Astrocyte (in vitro differentiated cells and primary cell): ENCODE results near the gene GJB5. TPM values are rescaled to one million over a fixed set of nuclear protein-coding genes. Genes with fewer than 3 reads are reported as not detected.

Experiments
- DNase-seq: peaks from one replicate; pipeline ENCODE4 v3.0.0-alpha.2; 2010; ENCODE audit warnings: low read depth
- FAIRE-seq: peaks from 2 replicates; lab custom pipeline; 2011; peaks lifted over from hg19 to GRCh38; lab: Jason Lieb, UNC
- H2AFZ ChIP-seq: 2 replicates; pipeline ENCODE4 v1.6.0; 2012; ENCODE audit warnings: low read depth, low read length, inconsistent platforms
- H3K27ac ChIP-seq: 2 replicates; pipeline ENCODE4 v1.5.1; 2011; ENCODE audit warnings: low read depth, low read length, inconsistent platforms
- H3K27me3 ChIP-seq: 2 replicates; pipeline ENCODE4 v1.6.0; 2011; ENCODE audit warnings: low read length, inconsistent platforms; ENCODE audit not compliant: insufficient read depth
- H3K36me3 ChIP-seq: 2 replicates; pipeline ENCODE4 v1.5.1; 2011; ENCODE audit warnings: low read length, inconsistent platforms; ENCODE audit not compliant: insufficient read depth
- H3K4me1 ChIP-seq: 2 replicates; pipeline ENCODE4 v1.5.1; 2011; ENCODE audit warnings: low read length, inconsistent platforms; ENCODE audit not compliant: insufficient read depth
- H3K4me2 ChIP-seq: 2 replicates; pipeline ENCODE4 v1.6.0; 2012; ENCODE audit warnings: low read length, inconsistent platforms
- H3K4me3 ChIP-seq: 2 replicates; pipeline ENCODE4 v1.5.1; 2011; ENCODE audit warnings: low read depth, mild to moderate bottlenecking, low read length, inconsistent platforms; ENCODE audit not compliant: insufficient read depth
- H3K79me2 ChIP-seq: 2 replicates; pipeline ENCODE4 v1.6.0; 2012; ENCODE audit warnings: mild to moderate bottlenecking, low read length, inconsistent platforms; ENCODE audit not compliant: insufficient read depth
- H3K9ac ChIP-seq: 2 replicates; pipeline ENCODE4 v1.6.0; 2012; ENCODE audit warnings: mild to moderate bottlenecking, low read length, inconsistent platforms
- H3K9me3 ChIP-seq: 2 replicates; pipeline ENCODE4 v1.5.1; 2012; ENCODE audit warnings: low read depth, mild to moderate bottlenecking, low read length, inconsistent platforms; ENCODE audit not compliant: insufficient read depth
- H4K20me1 ChIP-seq: 2 replicates; pipeline ENCODE4 v1.6.0; 2012; ENCODE audit warnings: low read length, inconsistent platforms; ENCODE audit not compliant: insufficient read depth
- H3K27ac Mint-ChIP-seq: one replicate; pipeline ENCODE4 v1.8.0; 2021; ENCODE audit warnings: mild to moderate bottlenecking, mixed read lengths; ENCODE audit not compliant: unreplicated experiment
- H3K27me3 Mint-ChIP-seq: one replicate; pipeline ENCODE4 v1.8.0; 2021; ENCODE audit warnings: low read depth, mixed read lengths; ENCODE audit not compliant: unreplicated experiment
- H3K36me3 Mint-ChIP-seq: one replicate; pipeline ENCODE4 v1.8.0; 2021; ENCODE audit warnings: low read depth, mixed read lengths; ENCODE audit not compliant: unreplicated experiment
- H3K4me1 Mint-ChIP-seq: one replicate; pipeline ENCODE4 v1.8.0; 2021; ENCODE audit warnings: low read depth, mixed read lengths; ENCODE audit not compliant: unreplicated experiment
- H3K4me3 Mint-ChIP-seq: one replicate; pipeline ENCODE4 v1.8.0; 2021; ENCODE audit warnings: mild to moderate bottlenecking, moderate library complexity, mixed read lengths; ENCODE audit not compliant: unreplicated experiment
- H3K9me3 Mint-ChIP-seq: one replicate; pipeline ENCODE4 v1.8.0; 2021; ENCODE audit warnings: mild to moderate bottlenecking, mixed read lengths; ENCODE audit not compliant: unreplicated experiment
- EZH2 ChIP-seq: IDR thresholded peaks from 2 replicates; pipeline ENCODE4 v1.6.1; 2012; ENCODE audit warnings: mild to moderate bottlenecking, low read length, inconsistent platforms; ENCODE audit not compliant: insufficient read depth
- total RNA-seq: library from RNA; stranded (reverse); gene quantifications from 2 replicates; pipeline ENCODE4 v1.2.1, GENCODE V29; 2021
- TF ChIP-seq, protein P1 (sequence below): IDR thresholded peaks from 2 replicates; pipeline ENCODE4 v1.5.1; 2011; ENCODE audit warnings: low read depth, mild to moderate bottlenecking, inconsistent platforms, low read length, moderate library complexity; ENCODE audit not compliant: insufficient read depth

GJB5 gene
- total RNA-seq, 1 donor from 2014 or later = not detected

DNA sequence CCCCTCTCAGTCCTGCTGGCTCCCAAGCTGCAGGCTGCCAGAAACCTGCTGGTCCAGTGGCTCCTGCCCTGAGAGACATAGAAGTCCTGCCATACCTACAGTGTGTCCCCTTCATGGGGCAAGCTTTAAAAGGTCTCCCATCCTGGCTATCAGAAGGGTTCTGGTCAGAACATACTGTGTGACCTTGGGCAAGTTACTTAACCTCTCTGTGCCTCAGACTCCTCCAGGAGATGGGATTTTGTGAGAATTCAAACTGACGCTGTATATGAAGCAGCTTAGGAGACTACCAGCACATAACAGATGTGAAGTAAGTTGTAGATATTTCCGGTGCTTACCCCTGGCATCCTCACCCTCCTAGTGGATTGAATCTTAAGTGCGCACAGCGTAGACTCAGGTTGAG lies 8.7 kb upstream of the GJB5 start:
- Histone ChIP-seq H3K79me2 (no peaks in the 10 kb centered on the region), H3K27ac (no peak overlapping the region), H4K20me1 (peaks cover 3% of the 10 kb centered on the region), H3K27me3 (peaks cover 2% of the 10 kb centered on the region), H3K9me3 (no peaks in the 10 kb centered on the region), H3K4me1 (no peaks in the 10 kb centered on the region), H3K36me3 (no peaks in the 10 kb centered on the region), H3K9ac (no peak overlapping the region), H3K4me3 (no peak overlapping the region), H3K4me2 (no peak overlapping the region), H2AFZ (no peak overlapping the region)
- peaks cover 2% of the 10 kb centered on the region for H3K4me1 Mint-ChIP-seq
- FAIRE-seq (no peak), DNase-seq (no peak)
- no peak overlapping the region for H3K27ac Mint-ChIP-seq
- H3K36me3 Mint-ChIP-seq = no peaks in the 10 kb centered on the region
- TF ChIP-seq, protein P1, sequence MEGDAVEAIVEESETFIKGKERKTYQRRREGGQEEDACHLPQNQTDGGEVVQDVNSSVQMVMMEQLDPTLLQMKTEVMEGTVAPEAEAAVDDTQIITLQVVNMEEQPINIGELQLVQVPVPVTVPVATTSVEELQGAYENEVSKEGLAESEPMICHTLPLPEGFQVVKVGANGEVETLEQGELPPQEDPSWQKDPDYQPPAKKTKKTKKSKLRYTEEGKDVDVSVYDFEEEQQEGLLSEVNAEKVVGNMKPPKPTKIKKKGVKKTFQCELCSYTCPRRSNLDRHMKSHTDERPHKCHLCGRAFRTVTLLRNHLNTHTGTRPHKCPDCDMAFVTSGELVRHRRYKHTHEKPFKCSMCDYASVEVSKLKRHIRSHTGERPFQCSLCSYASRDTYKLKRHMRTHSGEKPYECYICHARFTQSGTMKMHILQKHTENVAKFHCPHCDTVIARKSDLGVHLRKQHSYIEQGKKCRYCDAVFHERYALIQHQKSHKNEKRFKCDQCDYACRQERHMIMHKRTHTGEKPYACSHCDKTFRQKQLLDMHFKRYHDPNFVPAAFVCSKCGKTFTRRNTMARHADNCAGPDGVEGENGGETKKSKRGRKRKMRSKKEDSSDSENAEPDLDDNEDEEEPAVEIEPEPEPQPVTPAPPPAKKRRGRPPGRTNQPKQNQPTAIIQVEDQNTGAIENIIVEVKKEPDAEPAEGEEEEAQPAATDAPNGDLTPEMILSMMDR = no peak
- no peak for TF ChIP-seq EZH2
- H3K27me3 Mint-ChIP-seq = peaks cover 56% of the 10 kb centered on the region
- peaks cover 5% of the 10 kb centered on the region for H3K9me3 Mint-ChIP-seq
- H3K4me3 Mint-ChIP-seq = no peak overlapping the region

DNA sequence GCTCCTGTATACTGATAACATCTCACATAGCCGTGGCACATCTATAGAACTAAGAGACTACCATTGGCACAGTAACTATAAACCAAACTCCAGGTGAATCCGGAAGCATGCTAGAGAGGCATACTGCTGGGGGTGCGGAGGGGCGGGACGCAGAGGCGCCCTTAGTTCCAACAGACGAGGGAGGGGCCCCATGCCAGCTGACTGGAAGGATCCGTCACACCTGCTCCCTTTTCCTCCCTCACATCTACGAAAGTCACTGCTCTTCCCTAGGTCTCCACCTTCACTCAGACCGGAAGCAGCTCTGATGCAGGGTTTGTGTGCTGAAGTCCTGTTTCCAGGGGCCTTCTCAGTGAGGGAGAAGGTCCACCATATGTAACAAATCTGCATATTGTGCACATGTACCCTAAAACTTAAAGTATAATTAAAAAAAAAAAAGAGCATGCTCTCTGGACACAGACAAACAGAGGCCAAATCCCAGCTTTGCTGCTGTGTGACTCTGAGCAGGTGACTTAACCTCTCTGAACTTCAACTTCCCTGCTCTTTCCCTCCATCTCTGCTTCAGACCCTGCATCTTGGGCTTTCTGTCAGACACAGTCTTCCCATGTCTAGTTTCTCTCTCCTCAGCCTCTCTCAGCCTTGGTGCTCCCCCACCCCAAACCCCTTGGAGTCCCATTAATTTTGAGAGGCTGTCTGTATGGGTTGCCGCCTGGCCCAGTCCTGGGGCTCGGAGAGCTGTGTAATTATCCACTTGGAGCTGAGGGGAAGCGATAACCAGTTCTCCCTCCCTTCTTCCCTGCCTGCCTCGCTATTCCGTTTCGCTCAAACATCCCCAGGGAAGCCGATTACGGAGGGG lies 7.8 kb upstream of the GJB5 start:
- Histone ChIP-seq H3K36me3 (no peaks in the 10 kb centered on the region), H3K79me2 (no peaks in the 10 kb centered on the region), H2AFZ (no peak overlapping the region), H3K4me1 (no peaks in the 10 kb centered on the region), H3K9ac (no peak overlapping the region), H3K4me2 (no peak overlapping the region), H3K27ac (no peak overlapping the region), H3K9me3 (no peaks in the 10 kb centered on the region), H4K20me1 (peaks cover 3% of the 10 kb centered on the region), H3K4me3 (no peak overlapping the region), H3K27me3 (peaks cover 2% of the 10 kb centered on the region)
- no peak overlapping the region for H3K4me3 Mint-ChIP-seq
- DNase-seq (no peak), FAIRE-seq (no peak)
- H3K27me3 Mint-ChIP-seq = peaks cover 55% of the 10 kb centered on the region
- TF ChIP-seq EZH2 = no peak
- TF ChIP-seq, protein P1 = no peak
- H3K27ac Mint-ChIP-seq = no peak overlapping the region
- no peaks in the 10 kb centered on the region for H3K36me3 Mint-ChIP-seq
- peaks cover 2% of the 10 kb centered on the region for H3K4me1 Mint-ChIP-seq
- peaks cover 5% of the 10 kb centered on the region for H3K9me3 Mint-ChIP-seq

DNA sequence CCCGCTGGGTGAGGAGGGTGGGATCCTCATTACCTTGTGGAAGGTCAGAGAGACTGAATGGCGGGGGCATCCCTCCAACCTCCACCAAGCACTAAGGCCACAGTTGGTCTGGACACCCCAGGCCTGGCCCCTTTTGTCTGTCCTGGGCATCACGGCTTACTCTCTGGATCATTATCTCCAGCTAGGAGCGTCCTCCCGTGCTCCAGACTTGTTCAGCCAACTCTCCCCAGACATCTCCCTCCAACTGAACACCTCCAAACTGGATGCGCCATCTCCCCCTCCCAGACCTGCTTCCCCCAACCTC lies 7.3 kb upstream of the GJB5 start:
- Histone ChIP-seq H3K9ac (no peak overlapping the region), H3K27ac (no peak overlapping the region), H3K4me3 (no peak overlapping the region), H3K4me1 (no peaks in the 10 kb centered on the region), H3K79me2 (no peaks in the 10 kb centered on the region), H2AFZ (no peak overlapping the region), H3K9me3 (no peaks in the 10 kb centered on the region), H3K36me3 (no peaks in the 10 kb centered on the region), H4K20me1 (no peaks in the 10 kb centered on the region), H3K4me2 (no peak overlapping the region), H3K27me3 (peaks cover 2% of the 10 kb centered on the region)
- Mint-ChIP-seq H3K27ac (no peak overlapping the region), H3K4me1 (peaks cover 2% of the 10 kb centered on the region), H3K4me3 (no peak overlapping the region), H3K36me3 (no peaks in the 10 kb centered on the region), H3K9me3 (peaks cover 5% of the 10 kb centered on the region), H3K27me3 (peaks cover 49% of the 10 kb centered on the region)
- FAIRE-seq = no peak
- no peak for DNase-seq
- TF ChIP-seq, protein P1 = no peak
- TF ChIP-seq EZH2 = no peak
